ENCODE measurements around the gene CPHXL.

CPHXL gene

DNA sequence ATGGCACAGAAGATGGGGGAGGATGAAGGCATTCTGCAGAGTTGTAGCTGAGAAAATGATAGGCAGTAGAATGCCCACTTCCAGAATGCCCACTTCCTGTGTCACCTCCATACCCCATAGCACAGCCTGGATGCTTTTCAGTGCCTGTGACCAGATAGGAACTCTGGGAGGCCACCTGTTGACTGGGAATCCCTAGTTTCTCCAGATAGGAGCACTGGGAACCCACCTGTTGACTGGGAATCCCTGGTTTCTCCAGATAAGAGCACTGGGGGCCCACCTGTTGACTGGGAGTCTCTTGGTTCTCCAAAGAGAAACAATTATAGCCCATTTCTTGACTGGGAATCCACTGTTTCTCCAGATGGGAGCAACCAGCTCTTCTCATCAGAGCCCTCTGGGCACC lies 11.6 kb downstream of the CPHXL start:
- DNase-seq = no peak
- in situ Hi-C loops (cut with HindIII; ENCODE audit: low pct_ligation_motif_present, low pct_unique_long_range_greater_than_20kb, low sequenced_read_pairs) = no loop called here

- in situ Hi-C loops (cut with HindIII; ENCODE audit: low pct_ligation_motif_present, low pct_unique_long_range_greater_than_20kb, low sequenced_read_pairs) = no loop called here
- DNase-seq = no peak
Measured at GRCh38 chr16:75710344-75710743, 15.9 kb downstream of the CPHXL start.

GRCh38 chr16:75703306-75703705 lies 23.0 kb downstream of the CPHXL start:
- DNase-seq = peak; percentile 7
- in situ Hi-C loops (cut with HindIII; ENCODE audit: low pct_ligation_motif_present, low pct_unique_long_range_greater_than_20kb, low sequenced_read_pairs) = no loop called here

DNA sequence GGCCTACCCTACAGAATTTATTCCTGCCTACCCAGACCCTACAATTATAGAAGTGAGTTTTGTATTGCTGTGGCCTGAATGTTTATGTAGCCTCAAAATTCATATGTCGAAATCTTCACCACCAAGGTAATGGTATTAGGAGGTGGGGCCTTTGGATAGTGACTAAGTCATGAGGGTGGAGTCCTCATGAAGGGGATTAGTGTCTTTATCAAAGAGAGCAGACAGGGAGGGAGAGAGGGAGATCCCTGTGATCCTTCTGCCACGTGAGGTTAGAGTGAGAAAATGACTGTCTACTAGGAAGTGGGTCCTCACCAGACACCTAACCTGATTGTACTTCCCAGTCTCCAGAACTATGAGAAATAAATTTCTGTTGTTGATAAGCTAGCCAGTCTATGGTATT lies 24.0 kb downstream of the CPHXL start:
- in situ Hi-C loops (cut with HindIII; ENCODE audit: low pct_ligation_motif_present, low pct_unique_long_range_greater_than_20kb, low sequenced_read_pairs) = no loop called here
- DNase-seq = no peak

GRCh38 chr16:75701361-75701760 lies 24.9 kb downstream of the CPHXL start, which contains the start of gene DUXB:
Gene DUXB, minus strand, starts transcription at chr16:75701461. Its CDS starts 43 bp downstream, at chr16:75701418.
- no peak for DNase-seq

GRCh38 chr16:75697571-75697970 lies 28.7 kb downstream of the CPHXL start:
- no peak for DNase-seq
- in situ Hi-C loops (cut with HindIII; ENCODE audit: low pct_ligation_motif_present, low pct_unique_long_range_greater_than_20kb, low sequenced_read_pairs) = no loop called here

More at GRCh38 chr16:75701361-75701760, 24.9 kb downstream of the CPHXL start, which contains the start of gene DUXB:
- in situ Hi-C loops (cut with HindIII; ENCODE audit: low pct_ligation_motif_present, low pct_unique_long_range_greater_than_20kb, low sequenced_read_pairs) = no loop called here

- in situ Hi-C loops (cut with HindIII; ENCODE audit: low pct_ligation_motif_present, low pct_unique_long_range_greater_than_20kb, low sequenced_read_pairs) = no loop called here
- DNase-seq = peak; percentile 32
Measured at GRCh38 chr16:75695708-75696107, 30.6 kb downstream of the CPHXL start.

DNA sequence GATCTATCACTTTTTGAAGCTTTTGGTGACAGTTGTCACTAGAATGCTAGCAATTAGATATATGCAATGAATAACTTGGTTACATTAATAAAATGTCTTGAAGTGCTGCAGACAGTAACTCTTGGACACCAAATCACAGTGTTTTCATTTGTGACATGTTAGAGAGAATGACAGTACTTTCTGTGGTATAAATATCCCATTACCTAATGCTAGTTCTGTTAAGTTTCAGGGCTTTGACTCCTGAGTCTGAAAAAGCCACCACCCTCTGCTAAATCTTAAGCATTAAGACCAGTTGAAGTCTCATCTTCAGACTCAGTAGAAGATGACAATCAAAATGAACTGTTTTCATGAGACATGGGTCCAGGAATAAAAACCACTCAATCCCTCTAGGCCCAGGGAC lies 38.9 kb downstream of the CPHXL start:
- no peak for DNase-seq
- in situ Hi-C loops (cut with HindIII; ENCODE audit: low pct_ligation_motif_present, low pct_unique_long_range_greater_than_20kb, low sequenced_read_pairs) = no loop called here

DNA sequence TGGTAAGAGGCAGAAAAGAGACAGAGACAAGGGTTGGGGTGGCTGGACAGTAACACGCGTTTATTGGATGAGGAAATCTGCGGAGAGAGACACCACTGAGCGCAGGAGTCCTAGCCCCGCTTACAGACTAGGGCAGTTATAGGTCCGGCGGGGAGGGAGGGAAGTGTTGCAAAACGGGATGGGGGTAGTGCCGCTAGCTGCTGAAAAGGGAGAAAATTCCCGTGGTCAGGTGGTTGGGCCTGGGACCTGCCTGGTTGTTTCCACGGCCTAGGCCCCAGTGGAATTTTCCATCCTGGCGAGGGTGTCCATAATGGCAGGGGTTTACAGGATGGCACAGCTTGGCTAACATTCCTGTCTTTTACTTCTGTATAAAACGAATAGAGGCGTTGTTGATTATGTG lies 44.0 kb downstream of the CPHXL start:
- in situ Hi-C loops (cut with HindIII; ENCODE audit: low pct_ligation_motif_present, low pct_unique_long_range_greater_than_20kb, low sequenced_read_pairs) = no loop called here

DNA sequence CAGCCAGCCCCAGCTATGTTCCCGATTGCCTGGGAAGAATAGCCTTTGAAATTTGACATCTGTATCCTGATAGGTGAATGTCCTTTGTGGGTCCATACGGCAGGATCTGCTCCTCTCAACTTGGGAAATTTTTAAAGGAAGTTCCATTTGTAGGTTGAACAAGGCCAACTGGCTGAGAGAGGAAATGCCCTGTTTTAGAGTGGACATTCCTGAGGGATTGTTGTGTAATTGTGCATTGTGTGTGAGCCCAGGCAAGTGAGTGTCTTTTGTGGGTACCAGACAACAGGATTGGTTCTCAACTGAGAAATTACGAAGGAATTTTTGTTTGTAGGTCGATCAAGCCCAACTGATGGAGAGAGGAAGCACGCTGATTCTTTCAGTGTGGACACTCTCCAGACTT lies 46.9 kb downstream of the CPHXL start:
- DNase-seq = no peak
- in situ Hi-C loops (cut with HindIII; ENCODE audit: low pct_ligation_motif_present, low pct_unique_long_range_greater_than_20kb, low sequenced_read_pairs) = no loop called here

More for the DNA sequence above, 44.0 kb downstream of the CPHXL start:
- no peak for DNase-seq

DNA sequence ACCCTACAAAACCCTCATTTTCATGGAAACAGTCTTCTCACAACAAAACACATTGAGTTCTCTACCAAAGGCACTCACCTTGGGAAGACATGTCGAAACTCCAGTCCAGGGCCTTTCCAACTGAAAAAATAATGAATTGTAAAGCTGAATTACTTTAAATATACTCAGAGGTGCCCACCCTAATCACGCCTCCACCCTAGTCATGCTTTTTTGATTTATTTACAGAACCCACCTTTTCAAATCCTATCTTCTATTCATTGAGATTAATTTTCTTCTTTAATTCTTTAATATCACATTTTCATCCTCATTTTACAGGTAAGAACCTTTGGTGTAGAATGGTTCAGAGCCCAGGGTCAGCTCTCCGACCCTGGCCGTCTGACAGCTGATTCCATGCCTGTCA lies 49.4 kb downstream of the CPHXL start, which contains the start of gene CPHXL2:
Gene CPHXL2 (minus strand): TSS at position 101 of the 400 bp plus-strand sequence. CDS start 10 bp downstream, at position 91.
- no peak for DNase-seq
- in situ Hi-C loops (cut with HindIII; ENCODE audit: low pct_ligation_motif_present, low pct_unique_long_range_greater_than_20kb, low sequenced_read_pairs) = no loop called here

DNA sequence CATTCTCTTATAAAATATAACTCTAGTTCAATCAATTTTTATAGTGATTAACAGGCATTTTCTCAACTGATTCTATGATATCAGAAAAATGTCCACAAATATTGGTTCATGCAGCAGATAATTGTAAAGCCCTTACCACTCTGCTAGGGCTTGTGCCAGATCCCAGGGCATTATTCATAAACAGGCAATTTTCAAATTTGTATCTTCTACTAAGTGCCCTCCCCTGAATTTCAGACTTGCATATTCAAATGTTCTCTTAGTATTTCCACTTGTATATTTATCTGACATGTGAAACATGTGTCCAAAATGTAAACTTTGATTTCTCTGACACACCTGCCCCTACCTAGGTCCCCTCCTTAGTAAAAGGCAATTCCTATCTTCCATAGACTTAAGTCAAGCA lies 58.8 kb downstream of the CPHXL start:
- in situ Hi-C loops (cut with HindIII; ENCODE audit: low pct_ligation_motif_present, low pct_unique_long_range_greater_than_20kb, low sequenced_read_pairs) = no loop called here
- DNase-seq = no peak
